Neuronal stem cell (in vitro differentiated cells): Measurements from ENCODE around the gene ADCY2.

Experiments used
- DNase-seq: peaks from one replicate; pipeline ENCODE4 v3.0.0-alpha.2; 2013; ENCODE audit warnings: low spot score
- H2AFZ ChIP-seq: one replicate; pipeline ENCODE4 v1.6.1; 2013; ENCODE audit warnings: mild to moderate bottlenecking, low read length, inconsistent platforms
- H2AK5ac ChIP-seq: 2 replicates; pipeline ENCODE4 v1.6.1; 2013; ENCODE audit warnings: low read depth, mild to moderate bottlenecking, inconsistent platforms, low read length, moderate library complexity, mixed read lengths
- H2BK120ac ChIP-seq: 2 replicates; pipeline ENCODE4 v1.6.1; 2013; ENCODE audit warnings: low read depth, mild to moderate bottlenecking, inconsistent platforms, low read length, moderate library complexity, mixed read lengths
- H2BK12ac ChIP-seq: one replicate; pipeline ENCODE4 v1.6.1; 2013; ENCODE audit warnings: low read length, inconsistent platforms
- H2BK15ac ChIP-seq: 2 replicates; pipeline ENCODE4 v1.6.1; 2013; ENCODE audit warnings: mild to moderate bottlenecking, low read length, inconsistent platforms, mixed read lengths
- H2BK5ac ChIP-seq: one replicate; pipeline ENCODE4 v1.6.1; 2013; ENCODE audit warnings: inconsistent platforms, mild to moderate bottlenecking, low read length, moderate library complexity
- H3K14ac ChIP-seq: one replicate; pipeline ENCODE4 v1.6.1; 2013; ENCODE audit warnings: low read length, inconsistent platforms
- H3K18ac ChIP-seq: 2 replicates; pipeline ENCODE4 v1.6.1; 2013; ENCODE audit warnings: low read length, inconsistent platforms
- H3K23ac ChIP-seq: 2 replicates; pipeline ENCODE4 v1.6.1; 2013; ENCODE audit warnings: low read depth, mild to moderate bottlenecking, mixed read lengths, low read length, inconsistent platforms; ENCODE audit not compliant: poor library complexity
- H3K27ac ChIP-seq: replicated peaks from 3 replicates; pipeline ENCODE4 v1.5.1; 2013; ENCODE audit warnings: low read length, inconsistent platforms
- H3K27me3 ChIP-seq, 3 experiments: 2 replicates each; pipeline ENCODE4 v1.6.1; 2013; ENCODE audit warnings: low read length in 3 of 3, mild to moderate bottlenecking in 2 of 3, inconsistent platforms in 1 of 3, low read depth in 1 of 3, mixed read lengths in 1 of 3, moderate library complexity in 1 of 3; ENCODE audit not compliant: control insufficient read depth in 3 of 3, insufficient read depth in 3 of 3
- H3K36me3 ChIP-seq, 2 donors: replicated peaks in 1 of 2; 2 replicates each; pipeline ENCODE4 v1.6.1; 2013; ENCODE audit warnings: low read length in 2 of 2; ENCODE audit not compliant: control insufficient read depth in 2 of 2, insufficient read depth in 2 of 2
- H3K4ac ChIP-seq: 2 replicates; pipeline ENCODE4 v1.6.1; 2013; ENCODE audit warnings: inconsistent platforms, mild to moderate bottlenecking, low read length, moderate library complexity
- H3K4me1 ChIP-seq, 2 donors: 1 replicate in 1 of 2; 2 replicates in 1 of 2; pipeline ENCODE4 v1.6.1; 2013; ENCODE audit warnings: low read length in 2 of 2, low read depth in 1 of 2; ENCODE audit not compliant: control insufficient read depth in 2 of 2, insufficient read depth in 1 of 2
- H3K4me2 ChIP-seq: one replicate; pipeline ENCODE4 v1.6.1; 2013; ENCODE audit warnings: mild to moderate bottlenecking, low read length, inconsistent platforms; ENCODE audit not compliant: insufficient read depth, poor library complexity, severe bottlenecking
- H3K4me3 ChIP-seq, 2 donors: 2 replicates each; pipeline ENCODE4 v1.5.1; 2013; ENCODE audit warnings: low read length in 2 of 2, mild to moderate bottlenecking in 2 of 2, inconsistent platforms in 1 of 2, moderate library complexity in 1 of 2
- H3K79me1 ChIP-seq: one replicate; pipeline ENCODE4 v1.6.1; 2013; ENCODE audit warnings: low read depth, mild to moderate bottlenecking, inconsistent platforms, low read length, moderate library complexity
- H3K9ac ChIP-seq: one replicate; pipeline ENCODE4 v1.6.1; 2013; ENCODE audit warnings: mild to moderate bottlenecking, low read depth, low read length, inconsistent platforms; ENCODE audit not compliant: poor library complexity
- H3K9me3 ChIP-seq, 2 donors: replicated peaks in 1 of 2; 2 replicates each; pipeline versions ENCODE3 to v1.6.1; 2013; ENCODE audit warnings: low read length in 2 of 2, mild to moderate bottlenecking in 2 of 2, inconsistent platforms in 1 of 2, low read depth in 1 of 2, mixed read lengths in 1 of 2, moderate library complexity in 1 of 2; ENCODE audit not compliant: control insufficient read depth in 2 of 2, insufficient read depth in 1 of 2
- H4K8ac ChIP-seq: one replicate; pipeline ENCODE4 v1.6.1; 2013; ENCODE audit warnings: low read depth, mild to moderate bottlenecking, inconsistent platforms, low read length, moderate library complexity
- H4K91ac ChIP-seq: one replicate; pipeline ENCODE4 v1.6.1; 2013; ENCODE audit warnings: low read length, low read depth, mild to moderate bottlenecking, inconsistent platforms; ENCODE audit not compliant: poor library complexity
- WGBS, 2 donors: extraction: QIAGEN DNeasy Blood & Tissue Kit; methylation state at CpG; one replicate each; pipeline ENCODE4 v1.1.7; 2013; ENCODE audit warnings: missing lambda C conversion rate in 2 of 2, mixed read lengths in 1 of 2; ENCODE audit not compliant: insufficient read length in 2 of 2, insufficient replicate concordance in 1 of 2; ENCODE audit errors: extremely low coverage in 2 of 2; 5-methylcytosine and 5-hydroxymethylcytosine counted together

The ADCY2 gene

GRCh38 chr5:7425830-7426229 lies 29.9 kb downstream of the ADCY2 start:
- no peak overlapping the region for H2BK15ac ChIP-seq
- H3K4me2 ChIP-seq: no peak overlapping the region
- peak overlapping the region; percentile 8 for H2AFZ ChIP-seq
- no peak overlapping the region for H3K14ac ChIP-seq
- H3K79me1 ChIP-seq: no peaks in the 10 kb centered on the region
- no peak overlapping the region for H3K27ac ChIP-seq
- no peak overlapping the region for H3K18ac ChIP-seq
- DNase-seq: no peak
- WGBS, 2 donors: no CpG with 5 or more reads among the region's 2 CpGs
- H3K36me3 ChIP-seq: no peaks in the 10 kb centered on the region
- no peak overlapping the region for H2BK120ac ChIP-seq
- H3K4ac ChIP-seq: no peak overlapping the region
- H3K27me3 ChIP-seq: no peaks in the 10 kb centered on the region
- H2BK5ac ChIP-seq: no peak overlapping the region
- no peak overlapping the region for H2BK12ac ChIP-seq
- no peak overlapping the region for H4K91ac ChIP-seq
- H4K8ac ChIP-seq: no peak overlapping the region
- H3K4me3 ChIP-seq: no peak overlapping the region
- peaks cover 0 to 6% of the 10 kb centered on the region in 2 donors for H3K9me3 ChIP-seq
- no peak overlapping the region for H2AK5ac ChIP-seq
- no peak overlapping the region for H3K9ac ChIP-seq
- peaks cover 23 to 25% of the 10 kb centered on the region in 2 donors for H3K4me1 ChIP-seq
- H3K23ac ChIP-seq: no peak overlapping the region

GRCh38 chr5:7426284-7426683 lies 30.3 kb downstream of the ADCY2 start:
- DNase-seq: no peak
- Histone ChIP-seq H3K18ac (no peak overlapping the region), H3K27ac (no peak overlapping the region), H2AK5ac (no peak overlapping the region), H3K23ac (no peak overlapping the region), H2BK12ac (no peak overlapping the region), H3K4me2 (no peak overlapping the region), H3K79me1 (no peaks in the 10 kb centered on the region), H2AFZ (no peak overlapping the region), H3K27me3 (no peaks in the 10 kb centered on the region), H3K36me3 (no peaks in the 10 kb centered on the region), H3K4ac (no peak overlapping the region), H3K14ac (no peak overlapping the region), H4K91ac (no peak overlapping the region), H3K9me3 (peaks cover 0 to 6% of the 10 kb centered on the region in 2 donors), H2BK5ac (no peak overlapping the region), H2BK120ac (no peak overlapping the region), H3K4me3 (no peak overlapping the region), H3K9ac (no peak overlapping the region), H3K4me1 (peaks cover 20 to 21% of the 10 kb centered on the region in 2 donors), H4K8ac (no peak overlapping the region), H2BK15ac (no peak overlapping the region)
- no CpG with 5 or more reads among the region's 4 CpGs for WGBS, 2 donors

GRCh38 chr5:7434914-7435313 lies 39.0 kb downstream of the ADCY2 start:
- Histone ChIP-seq H3K36me3 (no peaks in the 10 kb centered on the region), H3K4ac (no peak overlapping the region), H3K79me1 (no peaks in the 10 kb centered on the region), H4K8ac (no peak overlapping the region), H3K9me3 (peaks cover 0 to 4% of the 10 kb centered on the region in 2 donors), H2BK5ac (no peak overlapping the region), H2BK15ac (no peak overlapping the region), H3K4me2 (no peak overlapping the region), H3K4me1 (peaks cover 0 to 3% of the 10 kb centered on the region in 2 donors), H2AK5ac (no peak overlapping the region), H2BK12ac (no peak overlapping the region), H3K23ac (no peak overlapping the region), H2AFZ (no peak overlapping the region), H2BK120ac (no peak overlapping the region), H3K4me3 (no peak overlapping the region), H3K14ac (no peak overlapping the region), H3K18ac (no peak overlapping the region), H4K91ac (no peak overlapping the region), H3K27ac (no peak overlapping the region), H3K27me3 (no peaks in the 10 kb centered on the region), H3K9ac (no peak overlapping the region)
- no CpG with 5 or more reads among the region's 6 CpGs for WGBS, 2 donors
- DNase-seq: no peak

GRCh38 chr5:7435503-7435902 lies 39.6 kb downstream of the ADCY2 start:
- no peak overlapping the region for H2AFZ ChIP-seq
- no peak overlapping the region for H3K9ac ChIP-seq
- no peak overlapping the region for H2BK5ac ChIP-seq
- no peak for DNase-seq
- no peak overlapping the region for H4K8ac ChIP-seq
- peaks cover 0 to 3% of the 10 kb centered on the region in 2 donors for H3K4me1 ChIP-seq
- no peak overlapping the region for H2AK5ac ChIP-seq
- no peak overlapping the region for H3K4me2 ChIP-seq
- H3K36me3 ChIP-seq: no peaks in the 10 kb centered on the region
- no CpG with 5 or more reads among the region's 3 CpGs for WGBS, 2 donors
- H3K18ac ChIP-seq: no peak overlapping the region
- no peak overlapping the region for H2BK120ac ChIP-seq
- H3K4me3 ChIP-seq: no peak overlapping the region
- H2BK15ac ChIP-seq: no peak overlapping the region
- H2BK12ac ChIP-seq: no peak overlapping the region
- peaks cover 0 to 4% of the 10 kb centered on the region in 2 donors for H3K9me3 ChIP-seq
- no peak overlapping the region for H4K91ac ChIP-seq
- H3K14ac ChIP-seq: no peak overlapping the region
- H3K27ac ChIP-seq: no peak overlapping the region
- no peaks in the 10 kb centered on the region for H3K27me3 ChIP-seq
- no peak overlapping the region for H3K23ac ChIP-seq
- no peak overlapping the region for H3K4ac ChIP-seq
- no peaks in the 10 kb centered on the region for H3K79me1 ChIP-seq
